ENCODE results near the gene MLLT10.
"Not testable (repeated sequence)": the region's sequence is repeated elsewhere in the genome, so short reads cannot be mapped to it uniquely, and the experiment has no call there.

The MLLT10 gene

DNA sequence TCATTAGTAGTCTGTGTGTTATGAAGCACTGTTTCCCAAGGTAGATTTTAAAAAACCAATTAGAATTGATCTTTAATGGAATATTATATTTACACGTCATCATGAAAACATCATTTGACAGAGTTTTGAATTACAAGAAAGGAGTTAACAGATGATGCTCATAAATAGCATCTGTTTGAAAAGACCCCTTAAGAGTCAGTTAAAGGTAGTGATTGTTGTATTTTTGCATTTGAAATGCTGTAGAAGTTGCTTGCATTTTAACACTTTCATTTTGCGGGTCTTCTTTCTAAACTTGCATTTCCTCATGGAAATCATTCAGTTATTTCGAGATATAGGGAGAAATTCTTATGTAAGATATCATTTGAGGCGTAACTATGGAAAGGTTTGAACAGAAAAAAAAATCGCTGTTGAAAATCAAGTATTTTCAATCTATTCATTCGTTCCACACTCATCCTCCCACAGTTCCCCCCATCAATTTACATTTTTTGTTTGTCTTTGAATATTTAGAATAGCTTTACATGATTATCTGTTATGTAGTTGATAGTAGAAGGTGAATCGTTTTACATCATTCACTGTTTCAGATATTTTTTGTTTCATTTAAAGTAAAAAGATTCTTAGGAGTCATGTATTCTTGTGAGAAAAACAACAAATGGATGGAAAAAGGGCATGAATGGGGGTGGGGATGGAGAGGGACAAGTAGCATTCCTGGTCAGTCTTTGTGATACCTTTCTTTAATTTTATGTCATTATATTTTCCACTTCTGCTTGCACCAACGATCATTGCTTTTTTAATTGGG is 5.6 kb upstream of the MLLT10 start:
- DNase-seq (ENCODE audit: low spot score): peak; percentile 80

DNA sequence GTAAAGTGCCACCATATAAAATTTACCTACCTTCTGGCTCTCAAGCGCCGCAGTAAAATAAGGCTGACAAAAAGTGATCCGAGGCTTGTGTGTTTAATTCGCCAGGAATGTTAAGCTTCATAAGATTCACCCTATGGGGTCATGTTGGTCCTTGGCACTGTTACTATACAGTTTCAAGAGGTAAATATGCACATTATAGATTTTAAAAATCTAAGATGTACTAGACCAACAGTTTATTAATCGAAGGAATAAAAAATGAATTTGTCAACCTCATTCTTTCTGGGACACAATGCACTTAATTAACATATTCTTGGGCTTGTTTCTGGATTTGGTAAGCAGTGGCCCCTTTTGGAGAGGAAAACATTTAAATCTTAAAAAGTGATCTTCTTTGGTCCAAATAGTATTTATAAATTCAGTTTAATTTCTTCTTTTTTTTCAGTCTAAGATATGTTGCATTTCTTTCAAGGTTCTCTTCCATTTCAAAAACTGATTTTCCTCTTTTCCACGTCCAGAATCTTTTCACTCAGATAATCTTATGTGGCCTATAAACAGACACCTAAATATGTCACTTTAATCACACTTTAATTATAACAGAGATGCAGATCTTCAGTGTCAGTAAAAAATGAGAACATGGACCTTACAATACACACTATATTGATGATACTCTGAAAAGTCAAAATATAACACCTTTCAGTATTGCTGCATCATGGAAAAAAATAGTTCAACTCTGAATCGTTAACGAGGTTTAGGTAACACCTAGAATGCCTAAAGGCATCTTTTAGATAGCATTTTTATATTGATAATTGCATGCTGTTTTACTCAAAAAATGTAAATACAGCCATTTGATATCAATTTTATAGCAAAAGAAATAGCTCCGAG is 4.8 kb upstream of the MLLT10 start:
- peak; percentile 65 for DNase-seq (ENCODE audit: low spot score)

DNA sequence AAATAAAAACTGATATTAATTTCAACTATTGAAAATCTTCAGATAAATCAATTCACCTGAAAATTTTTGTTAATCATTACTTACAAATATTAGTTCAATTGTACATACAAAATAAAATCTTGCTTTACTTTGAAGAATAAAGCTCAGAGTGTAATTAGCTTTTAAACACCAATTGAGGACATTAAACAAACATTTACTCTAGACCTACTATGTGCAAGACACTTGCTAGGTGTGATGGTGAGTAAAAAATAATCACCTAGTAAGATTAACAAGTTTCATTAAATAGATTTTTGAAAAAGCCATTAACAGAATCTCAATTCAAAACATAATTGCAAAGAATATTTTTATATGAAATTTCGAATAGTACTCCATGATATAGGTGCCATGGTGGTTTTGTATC is 3.9 kb upstream of the MLLT10 start:
- no peak for DNase-seq (ENCODE audit: low spot score)

DNA sequence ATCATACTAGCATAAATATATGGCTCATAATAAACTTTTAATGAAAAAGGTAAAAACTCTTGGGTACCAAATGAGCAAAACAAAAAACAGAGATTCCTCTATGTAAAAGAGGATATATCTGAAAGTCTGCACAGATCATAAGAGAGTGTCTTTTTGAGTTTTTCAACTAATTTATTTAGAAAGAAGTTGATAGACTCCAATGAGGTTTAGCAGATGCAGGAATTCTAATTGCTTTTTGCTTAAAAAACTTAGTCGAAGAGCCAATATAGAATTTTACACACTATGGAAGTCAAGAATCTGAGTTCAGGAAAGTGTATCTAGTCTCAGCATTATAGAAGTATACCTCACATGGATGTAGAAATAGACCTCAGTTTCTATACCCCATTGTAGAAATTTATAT is 3.4 kb upstream of the MLLT10 start:
- DNase-seq (ENCODE audit: low spot score): peak; percentile 29

DNA sequence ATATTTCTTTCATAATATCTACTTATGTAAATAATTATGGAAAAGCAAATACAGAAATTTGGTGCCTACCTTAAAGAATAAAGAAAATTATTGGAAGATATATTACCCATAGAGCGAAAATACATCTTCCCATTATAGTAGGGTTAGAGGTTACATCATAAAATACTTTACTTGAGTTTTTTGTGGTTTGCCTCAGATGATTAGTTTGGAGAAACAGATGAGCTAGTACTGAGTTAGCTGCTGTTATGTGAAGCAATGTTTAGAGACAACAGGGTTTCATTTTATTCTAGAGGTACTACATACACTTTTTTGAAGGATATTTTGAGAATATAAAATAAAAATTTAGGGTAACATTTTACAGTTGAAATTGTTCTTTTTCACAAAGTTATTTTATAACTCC is 2.9 kb upstream of the MLLT10 start:
- no peak for DNase-seq (ENCODE audit: low spot score)

DNA sequence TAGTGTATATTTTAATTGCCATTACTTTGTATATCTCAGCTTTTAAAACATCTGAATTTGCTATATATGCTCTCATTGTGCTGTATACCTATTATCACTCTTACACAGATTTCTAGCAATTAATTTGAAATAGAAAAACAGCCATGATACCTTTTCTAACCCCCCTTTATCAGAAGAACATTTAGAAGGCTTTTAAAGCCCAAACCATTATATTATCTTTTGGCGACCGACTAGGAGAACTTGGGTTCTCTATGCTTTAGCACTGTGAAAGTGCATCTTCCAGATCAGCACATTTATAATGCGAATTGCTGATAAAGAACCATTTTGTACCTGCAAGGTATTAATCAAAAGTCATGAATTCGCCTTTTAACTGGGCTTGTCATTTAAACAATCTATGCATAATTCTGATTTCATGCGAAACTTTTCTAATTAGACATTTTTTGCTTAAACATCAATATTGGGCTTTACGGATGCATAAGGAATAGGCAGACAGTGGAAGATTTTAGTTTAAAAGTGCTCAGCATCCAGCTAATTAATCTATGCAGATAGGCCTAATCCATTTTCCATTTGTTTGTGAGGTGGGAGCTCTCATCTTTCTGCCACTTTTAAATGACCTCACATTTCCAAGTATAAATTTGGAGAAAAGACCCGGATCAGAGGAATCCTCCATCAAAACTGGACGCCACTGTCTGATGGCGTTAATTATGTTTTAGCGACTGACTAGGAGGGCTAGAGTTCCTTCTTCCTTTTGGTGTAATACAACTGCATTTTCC is 1.2 kb upstream of the MLLT10 start:
- peak; percentile 67 for DNase-seq (ENCODE audit: low spot score)

DNA sequence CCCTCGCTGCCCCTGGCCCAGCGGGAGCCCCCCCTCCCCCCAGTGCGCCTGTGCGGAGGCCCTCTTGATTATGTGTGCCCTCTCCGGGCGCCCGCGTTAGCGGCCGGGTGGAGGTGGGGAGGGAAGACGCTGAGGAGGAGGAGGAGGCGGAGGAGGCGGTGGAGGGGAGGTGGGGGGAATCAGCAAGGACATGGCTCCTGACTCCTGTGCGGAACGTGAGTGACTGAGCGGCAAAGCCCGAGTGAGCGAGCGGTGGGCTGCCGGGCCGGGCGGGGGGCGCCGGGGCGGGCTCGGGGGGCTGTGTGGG is 201 bp downstream of the MLLT10 start:
- no peak for DNase-seq (ENCODE audit: low spot score)

- peak; percentile 45 for DNase-seq (ENCODE audit: low spot score)
Observed at GRCh38 chr10:21534604-21535493, 817 bp downstream of the MLLT10 start.

GRCh38 chr10:21535494-21535965 is 1.5 kb downstream of the MLLT10 start:
- peak; percentile 28 for DNase-seq (ENCODE audit: low spot score)

DNA sequence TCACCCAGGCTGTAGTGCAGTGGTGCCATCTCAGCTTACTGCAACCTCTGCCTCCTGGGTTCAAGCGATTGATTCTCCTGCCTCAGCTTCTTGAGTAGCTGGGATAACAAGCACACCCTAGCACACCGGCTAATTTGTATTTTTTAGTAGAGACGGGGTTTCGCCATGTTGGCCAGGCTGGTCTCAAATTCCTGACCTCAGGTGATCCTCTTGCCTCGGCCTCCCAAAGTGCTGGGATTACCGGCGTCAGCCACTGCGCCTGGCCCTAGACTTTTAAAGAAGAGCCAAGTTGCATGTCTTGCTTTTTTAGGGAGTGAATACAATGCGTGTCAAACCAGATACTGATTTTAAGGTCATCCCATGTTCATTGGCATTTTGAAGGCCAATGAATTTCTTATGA is 1.9 kb downstream of the MLLT10 start:
- not testable (repeated sequence) for DNase-seq (ENCODE audit: low spot score)

GRCh38 chr10:21536874-21537273 is 2.8 kb downstream of the MLLT10 start:
- no peak for DNase-seq (ENCODE audit: low spot score)

DNA sequence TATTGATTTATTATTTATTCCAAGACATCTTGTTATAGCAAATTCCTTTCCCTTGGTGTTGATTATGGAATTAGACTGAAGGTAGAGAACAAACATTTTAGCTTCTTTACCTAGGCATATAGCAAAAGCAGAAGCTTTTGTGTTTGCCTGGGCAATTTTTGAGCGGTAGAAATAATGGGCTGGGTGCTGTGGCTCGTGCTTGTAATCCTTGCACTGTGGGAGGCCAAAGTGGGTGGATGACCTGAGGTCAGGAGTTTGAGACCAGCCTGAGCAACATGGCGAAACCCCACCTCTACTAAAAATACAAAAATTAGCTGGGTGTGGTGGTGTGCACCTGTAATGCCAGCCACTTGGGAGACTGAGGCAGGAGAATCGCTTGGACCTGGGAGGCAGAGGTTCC is 6.7 kb downstream of the MLLT10 start:
- DNase-seq (ENCODE audit: low spot score): not testable (repeated sequence)

DNA sequence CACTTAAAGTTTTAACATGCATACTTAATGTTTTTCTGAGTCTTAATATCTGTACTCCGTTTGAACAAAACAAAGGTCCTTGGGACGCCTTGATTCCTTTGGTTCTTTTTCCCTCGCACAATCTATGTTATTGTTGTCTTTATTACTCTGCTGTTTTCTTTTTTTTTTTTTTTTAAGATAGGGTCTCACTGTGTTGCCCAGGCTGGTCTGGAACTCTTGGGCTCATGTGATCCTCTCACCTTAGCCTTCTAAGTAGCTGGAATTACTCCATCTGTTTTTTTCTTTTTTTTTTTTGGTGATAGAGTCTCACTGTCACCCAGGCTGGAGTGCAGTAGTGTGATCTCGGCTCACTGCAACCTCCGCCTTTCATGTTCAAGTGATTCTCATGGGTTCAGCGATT is 13.2 kb downstream of the MLLT10 start:
- DNase-seq (ENCODE audit: low spot score): no peak

DNA sequence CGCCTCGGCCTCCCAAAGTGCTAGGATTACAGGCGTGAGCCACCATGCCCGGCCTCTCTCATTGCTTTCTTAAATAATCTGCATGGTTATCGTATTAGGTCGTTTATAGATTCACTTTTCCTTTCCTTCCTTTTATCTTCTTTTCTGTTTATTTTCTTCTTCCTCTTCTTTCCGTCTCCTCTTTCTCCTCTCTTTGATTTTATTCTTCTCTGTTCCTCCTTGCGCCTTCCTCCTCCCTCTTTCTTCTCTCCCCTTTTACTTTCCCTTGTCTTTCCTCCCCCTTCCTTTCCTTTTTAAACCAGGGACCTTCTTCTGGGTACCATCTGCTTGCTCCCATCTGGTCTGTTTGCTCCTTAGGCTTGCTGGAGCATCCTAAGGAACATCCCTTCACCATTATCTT is 18.6 kb downstream of the MLLT10 start:
- no peak for DNase-seq (ENCODE audit: low spot score)

- no peak for DNase-seq (ENCODE audit: low spot score)
Observed at GRCh38 chr10:21556527-21556926, 22.5 kb downstream of the MLLT10 start.

DNA sequence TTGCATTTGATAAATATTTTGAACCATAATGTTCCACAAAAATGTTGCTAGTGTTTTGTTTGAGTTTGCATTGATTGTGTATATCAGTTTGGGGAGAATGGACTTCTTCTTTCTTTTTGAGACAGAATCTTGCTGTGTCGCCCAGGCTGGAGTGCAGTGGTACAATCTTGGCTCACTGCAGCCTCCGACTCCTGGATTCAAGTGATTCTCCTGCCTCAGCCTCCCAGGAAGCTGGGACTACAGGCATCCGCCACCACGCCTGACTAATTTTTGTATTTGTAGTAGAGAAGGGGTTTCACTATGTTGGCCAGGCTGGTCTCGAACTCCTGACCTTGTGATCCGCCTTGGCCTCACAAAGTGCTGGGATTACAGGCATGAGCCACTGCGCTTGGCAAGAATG is 25.0 kb downstream of the MLLT10 start:
- not testable (repeated sequence) for DNase-seq (ENCODE audit: low spot score)

DNA sequence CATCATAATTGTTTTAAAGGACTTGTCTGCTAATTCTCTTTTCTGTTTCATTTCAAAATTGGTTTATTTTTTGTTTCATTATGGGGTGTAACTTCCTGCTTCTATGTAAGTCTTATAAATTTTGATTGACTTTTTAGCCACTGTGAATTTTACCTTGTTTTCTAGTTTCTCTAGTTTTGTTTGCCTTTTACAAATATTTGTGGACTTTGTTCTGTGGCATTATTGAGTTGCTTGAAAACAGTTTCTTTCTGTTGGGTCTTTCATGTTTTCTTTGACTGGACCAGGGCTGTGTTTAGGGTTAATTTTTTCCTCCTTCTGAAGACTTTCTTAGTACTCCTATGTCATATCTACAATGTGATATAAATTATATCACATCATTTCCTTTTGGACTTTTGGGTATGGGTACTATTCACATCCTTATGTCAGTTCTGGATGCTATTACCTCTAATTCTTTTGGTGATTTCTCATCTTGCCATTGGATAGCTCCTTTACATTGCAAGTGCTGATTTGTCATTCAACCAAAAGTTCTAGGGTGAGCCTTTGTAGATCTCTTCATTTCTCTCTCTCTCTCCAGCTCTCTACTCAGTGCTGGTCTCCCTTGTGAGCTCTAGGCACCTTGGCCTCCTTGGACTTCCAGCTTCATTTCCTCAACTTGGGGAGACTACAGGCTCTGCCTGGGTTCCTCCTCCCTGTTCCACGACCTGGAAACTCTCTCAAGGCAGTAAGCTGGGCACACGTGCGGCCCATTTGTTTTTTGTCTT is 36.9 kb downstream of the MLLT10 start:
- no peak for DNase-seq (ENCODE audit: low spot score)

DNA sequence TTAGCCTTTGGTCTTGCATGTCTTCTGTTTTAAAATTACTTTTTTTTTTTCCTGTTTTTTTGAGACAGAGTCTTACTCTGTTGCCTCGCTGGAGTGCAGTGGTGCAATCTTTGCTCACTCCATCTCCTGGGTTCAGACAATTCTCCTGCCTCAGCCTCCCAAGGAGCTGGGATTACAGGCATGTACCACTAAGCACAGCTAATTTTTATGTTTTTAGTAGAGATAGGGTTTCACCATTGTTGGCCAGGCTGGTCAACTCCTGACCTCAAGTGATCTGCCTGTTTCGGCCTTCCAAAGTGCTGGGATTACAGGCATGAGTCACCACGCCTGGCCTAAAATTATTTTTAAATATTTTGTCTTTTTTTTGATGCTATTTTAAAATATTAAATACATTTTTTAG is 38.5 kb downstream of the MLLT10 start:
- no peak for DNase-seq (ENCODE audit: low spot score)

GRCh38 chr10:21574514-21574913 is 40.5 kb downstream of the MLLT10 start:
- not testable (repeated sequence) for DNase-seq (ENCODE audit: low spot score)

DNA sequence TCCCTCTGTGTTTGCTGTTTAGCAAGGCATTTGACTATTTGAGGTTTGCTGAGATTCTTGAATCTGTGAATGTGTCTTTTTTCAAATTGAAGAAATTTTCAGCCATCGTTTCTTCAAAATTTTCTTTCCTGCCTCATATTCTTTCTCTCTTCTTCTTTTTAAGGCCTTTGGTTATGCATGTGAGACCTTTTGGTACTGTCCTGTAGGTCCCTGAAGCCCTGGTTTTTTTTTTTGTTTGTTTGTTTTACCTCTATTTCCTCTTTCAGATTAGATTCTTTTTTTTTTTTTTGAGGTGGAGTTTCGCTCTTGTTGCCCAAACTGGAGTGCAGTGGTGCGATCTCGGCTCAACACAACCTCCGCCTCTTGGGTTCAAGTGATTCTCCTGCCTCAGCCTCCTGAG is 45.3 kb downstream of the MLLT10 start:
- no peak for DNase-seq (ENCODE audit: low spot score)

DNA sequence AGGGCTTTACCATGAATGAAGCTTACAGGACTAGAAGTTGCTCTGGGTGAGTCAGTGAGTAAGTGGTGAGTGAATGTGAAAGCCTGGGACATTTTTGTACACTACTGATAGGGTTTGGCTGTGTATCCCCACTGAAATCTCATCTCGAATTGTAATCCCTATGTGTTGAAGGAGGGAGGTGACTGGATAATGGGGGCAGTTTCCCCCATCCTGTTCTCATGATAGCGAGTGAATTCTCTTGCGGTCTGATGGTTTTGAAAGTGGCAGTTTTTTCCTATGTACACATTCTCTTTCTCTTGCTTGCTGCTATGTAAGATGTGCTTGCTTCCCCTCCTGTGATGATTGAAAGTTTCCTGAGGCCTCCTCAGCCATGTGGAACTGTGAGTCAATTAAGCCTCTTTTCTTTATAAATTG is 47.4 kb downstream of the MLLT10 start:
- not testable (repeated sequence) for DNase-seq (ENCODE audit: low spot score)

All from pons (tissue), 1 donor.